ENCODE results near the gene PRMT6.

Gene PRMT6

DNA sequence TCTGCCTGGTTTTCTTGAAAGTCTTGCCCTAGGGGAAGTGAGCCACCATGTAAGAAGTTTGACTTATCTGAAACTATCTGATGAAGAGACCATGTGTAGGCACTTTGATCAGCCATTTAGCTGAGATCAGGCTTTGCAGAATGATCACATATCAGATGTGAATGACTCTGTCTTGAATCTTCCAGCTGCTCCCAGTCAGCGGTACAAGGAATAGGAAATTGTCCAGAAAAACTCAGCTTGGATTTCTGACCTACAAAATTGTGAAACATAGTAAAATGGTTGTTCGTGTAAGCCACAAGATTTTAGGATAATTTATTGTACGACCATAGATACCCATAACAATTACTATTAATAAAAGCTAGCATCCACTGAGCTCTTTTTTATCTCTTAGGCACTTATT, 42.5 kb downstream of the PRMT6 start:
- no peak overlapping the region for H3K4me3 ChIP-seq (ENCODE audit: low read depth, low read length)
- TF ChIP-seq, protein P1, sequence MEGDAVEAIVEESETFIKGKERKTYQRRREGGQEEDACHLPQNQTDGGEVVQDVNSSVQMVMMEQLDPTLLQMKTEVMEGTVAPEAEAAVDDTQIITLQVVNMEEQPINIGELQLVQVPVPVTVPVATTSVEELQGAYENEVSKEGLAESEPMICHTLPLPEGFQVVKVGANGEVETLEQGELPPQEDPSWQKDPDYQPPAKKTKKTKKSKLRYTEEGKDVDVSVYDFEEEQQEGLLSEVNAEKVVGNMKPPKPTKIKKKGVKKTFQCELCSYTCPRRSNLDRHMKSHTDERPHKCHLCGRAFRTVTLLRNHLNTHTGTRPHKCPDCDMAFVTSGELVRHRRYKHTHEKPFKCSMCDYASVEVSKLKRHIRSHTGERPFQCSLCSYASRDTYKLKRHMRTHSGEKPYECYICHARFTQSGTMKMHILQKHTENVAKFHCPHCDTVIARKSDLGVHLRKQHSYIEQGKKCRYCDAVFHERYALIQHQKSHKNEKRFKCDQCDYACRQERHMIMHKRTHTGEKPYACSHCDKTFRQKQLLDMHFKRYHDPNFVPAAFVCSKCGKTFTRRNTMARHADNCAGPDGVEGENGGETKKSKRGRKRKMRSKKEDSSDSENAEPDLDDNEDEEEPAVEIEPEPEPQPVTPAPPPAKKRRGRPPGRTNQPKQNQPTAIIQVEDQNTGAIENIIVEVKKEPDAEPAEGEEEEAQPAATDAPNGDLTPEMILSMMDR (IDR thresholded peaks at IDR 0.05; ENCODE audit: borderline replicate concordance, insufficient read depth, low read depth, low read length), result no peak

DNA sequence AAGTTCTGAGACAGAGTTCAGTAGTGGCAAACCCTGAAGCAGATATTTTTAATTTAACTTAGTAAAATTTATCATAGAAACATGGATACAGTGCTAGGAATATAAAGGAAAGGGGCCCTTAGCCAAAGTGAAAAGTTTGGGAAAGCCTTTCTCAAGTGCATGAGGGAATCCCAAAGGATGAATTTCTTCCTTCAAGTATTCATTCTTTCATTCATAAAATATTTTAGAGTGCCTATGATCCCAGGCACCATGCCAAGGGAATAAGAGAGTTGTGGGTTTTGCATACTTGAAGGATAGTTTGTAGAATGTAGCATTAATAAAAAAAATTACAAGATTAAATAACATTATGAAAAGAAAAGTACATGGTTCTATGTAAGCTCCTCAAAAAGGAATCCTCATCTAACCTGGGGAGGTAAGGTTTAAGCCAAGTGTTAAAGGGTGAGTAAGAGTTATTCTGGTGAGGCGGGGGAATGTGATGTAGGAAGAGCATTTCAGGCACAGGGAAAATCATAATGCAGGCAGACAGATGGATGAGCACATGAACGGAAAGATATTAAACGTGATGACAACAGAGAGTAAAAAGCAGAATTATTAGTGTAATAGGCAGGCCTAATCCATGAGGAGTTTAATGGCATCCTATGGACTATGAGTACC, 44.0 kb downstream of the PRMT6 start:
- H3K4me3 ChIP-seq (ENCODE audit: low read depth, low read length), result no peak overlapping the region

DNA sequence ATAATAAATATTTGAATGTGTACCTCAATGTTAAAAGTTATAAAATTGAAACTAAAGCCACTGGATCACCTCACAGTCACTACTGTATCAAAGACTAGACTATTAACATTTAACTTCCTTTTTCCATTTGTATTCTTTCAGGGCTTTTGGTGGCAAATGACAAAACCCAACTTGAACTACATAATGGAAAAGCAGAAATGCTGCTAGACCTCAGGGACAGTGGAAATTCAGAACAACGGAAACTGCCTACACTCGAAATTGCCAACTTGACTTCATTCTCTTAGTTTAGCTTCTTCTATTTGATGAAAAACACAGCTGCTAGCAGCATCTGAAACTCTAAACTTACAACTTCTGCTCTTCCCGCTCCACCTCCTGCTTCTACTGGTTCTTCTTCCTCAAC, 49.4 kb downstream of the PRMT6 start:
- H3K4me3 ChIP-seq (ENCODE audit: low read depth, low read length), result no peak overlapping the region
- TF ChIP-seq, protein P1 (IDR thresholded peaks at IDR 0.05; ENCODE audit: borderline replicate concordance, insufficient read depth, low read depth, low read length), result no peak

More for the DNA sequence above, 44.0 kb downstream of the PRMT6 start:
- TF ChIP-seq, protein P1 (IDR thresholded peaks at IDR 0.05; ENCODE audit: borderline replicate concordance, insufficient read depth, low read depth, low read length), result no peak
